CD14-positive monocyte (primary cell): ENCODE results near the gene HIF3A. TPM values are rescaled to one million over a fixed set of nuclear protein-coding genes. Genes with fewer than 3 reads are reported as not detected.

Experiments used
- DNase-seq, 3 donors: peaks; one replicate each; pipeline ENCODE4 v3.0.0-alpha.2; 2011 to 2022
- H2AFZ ChIP-seq: 2 replicates; pipeline ENCODE4 v1.6.0; 2012; ENCODE audit warnings: mild to moderate bottlenecking, low read depth, low read length, inconsistent platforms; ENCODE audit not compliant: insufficient read depth, poor library complexity, severe bottlenecking
- H3K27ac ChIP-seq, 2 donors: 1 replicate in 1 of 2; 2 replicates in 1 of 2; pipeline ENCODE4 v1.5.1; 2012 to 2013; ENCODE audit warnings: low read length in 2 of 2, control low read depth in 1 of 2, inconsistent platforms in 1 of 2, low read depth in 1 of 2, mild to moderate bottlenecking in 1 of 2
- H3K27me3 ChIP-seq, 2 donors: one replicate each; pipeline versions ENCODE4 v1.6.0 to v1.6.1; 2011 to 2013; ENCODE audit warnings: low read length in 2 of 2; ENCODE audit not compliant: control insufficient read depth in 2 of 2, insufficient read depth in 2 of 2
- H3K36me3 ChIP-seq, 2 donors: replicated peaks in 1 of 2; 1 replicate in 1 of 2; 2 replicates in 1 of 2; pipeline versions ENCODE4 v1.5.1 to v1.6.1; 2012 to 2013; ENCODE audit warnings: low read length in 2 of 2, control low read depth in 1 of 2, inconsistent platforms in 1 of 2, mild to moderate bottlenecking in 1 of 2; ENCODE audit not compliant: insufficient read depth in 2 of 2, control insufficient read depth in 1 of 2
- H3K4me1 ChIP-seq, 2 donors: 1 replicate in 1 of 2; 2 replicates in 1 of 2; pipeline versions ENCODE4 v1.5.1 to v1.6.1; 2012 to 2013; ENCODE audit warnings: low read length in 2 of 2, control low read depth in 1 of 2, inconsistent platforms in 1 of 2, mild to moderate bottlenecking in 1 of 2, moderate library complexity in 1 of 2; ENCODE audit not compliant: insufficient read depth in 2 of 2, control insufficient read depth in 1 of 2
- H3K4me2 ChIP-seq: replicated peaks from 2 replicates; pipeline ENCODE3; 2012; ENCODE audit warnings: low read length, moderate library complexity, mild to moderate bottlenecking; ENCODE audit not compliant: poor library complexity, severe bottlenecking; ENCODE audit errors: extremely low read depth
- H3K4me3 ChIP-seq, 3 experiments: fragments of 200-600 bp in 1 of 3; sonication (generic) in 1 of 3; replicated peaks in 1 of 3; 1 replicate in 2 of 3; 2 replicates in 1 of 3; pipeline ENCODE4 v1.5.1; 2011 to 2013; ENCODE audit warnings: low read length in 3 of 3, mild to moderate bottlenecking in 3 of 3, control low read depth in 2 of 3, low read depth in 2 of 3, inconsistent platforms in 1 of 3, moderate library complexity in 1 of 3
- H3K79me2 ChIP-seq: 2 replicates; pipeline ENCODE4 v1.6.0; 2012; ENCODE audit warnings: mild to moderate bottlenecking, control low read depth, inconsistent platforms, low read length, moderate library complexity; ENCODE audit not compliant: insufficient read depth
- H3K9ac ChIP-seq: 2 replicates; pipeline ENCODE4 v1.6.0; 2017; ENCODE audit warnings: low read length, mild to moderate bottlenecking; ENCODE audit not compliant: insufficient read depth, poor library complexity, severe bottlenecking
- H3K9me3 ChIP-seq, 2 donors: replicated peaks in 1 of 2; 1 replicate in 1 of 2; 2 replicates in 1 of 2; pipeline versions ENCODE4 v1.5.1 to v1.6.1; 2012 to 2013; ENCODE audit warnings: low read length in 2 of 2, control low read depth in 1 of 2; ENCODE audit not compliant: control insufficient read depth in 1 of 2, insufficient read depth in 1 of 2
- H4K20me1 ChIP-seq: 2 replicates; pipeline ENCODE4 v1.6.0; 2012; ENCODE audit warnings: mild to moderate bottlenecking, low read length, control low read depth, moderate library complexity; ENCODE audit not compliant: insufficient read depth
- H3K27ac Mint-ChIP-seq, 7 donors: one replicate each; pipeline ENCODE4 v1.8.0; 2020; ENCODE audit warnings: mild to moderate bottlenecking in 7 of 7, mixed read lengths in 7 of 7, moderate library complexity in 6 of 7, inconsistent platforms in 2 of 7
- H3K27me3 Mint-ChIP-seq, 3 donors: one replicate each; pipeline ENCODE4 v1.8.0; 2021 to 2022; ENCODE audit warnings: low read depth in 3 of 3, mild to moderate bottlenecking in 3 of 3, mixed read lengths in 3 of 3, moderate library complexity in 3 of 3, inconsistent platforms in 1 of 3
- H3K36me3 Mint-ChIP-seq, 2 donors: one replicate each; pipeline ENCODE4 v1.8.0; 2020; ENCODE audit warnings: mixed read lengths in 2 of 2, inconsistent platforms in 1 of 2, mild to moderate bottlenecking in 1 of 2
- H3K4me1 Mint-ChIP-seq: one replicate; pipeline ENCODE4 v1.8.0; 2020; ENCODE audit warnings: mild to moderate bottlenecking, mixed read lengths
- H3K4me3 Mint-ChIP-seq, 2 donors: one replicate each; pipeline ENCODE4 v1.8.0; 2020; ENCODE audit warnings: mild to moderate bottlenecking in 2 of 2, mixed read lengths in 2 of 2, moderate library complexity in 1 of 2
- H3K9me3 Mint-ChIP-seq, 7 donors: one replicate each; pipeline ENCODE4 v1.8.0; 2020 to 2022; ENCODE audit warnings: mixed read lengths in 7 of 7, mild to moderate bottlenecking in 6 of 7, moderate library complexity in 6 of 7, inconsistent platforms in 2 of 7
- WGBS: methylation state at CpG from one replicate; pipeline ENCODE4 v1.1.5; 2013; ENCODE audit warnings: missing lambda C conversion rate; ENCODE audit not compliant: insufficient coverage; 5-methylcytosine and 5-hydroxymethylcytosine counted together
- intact Hi-C, 2 donors: fragments of 100-400 bp; cut with micrococcal nuclease; formaldehyde crosslinking; loops; one replicate each; pipeline versions ENCODE4 v1.15.0 to v1.15.1; 2023
- polyA plus RNA-seq, 3 donors: library from polyadenylated mRNA; depleted of rRNA in 1 of 3; unstranded in 2 of 3; stranded (reverse) in 1 of 3; fragments of 300-500 nt in 2 of 3; fragments of >200 nt in 1 of 3; fragmentation: Illumina TruSeq in 2 of 3; gene quantifications; 1 replicate in 2 of 3; 2 replicates in 1 of 3; pipeline ENCODE4 v1.2.3, GENCODE V29; 2012 to 2021
- TF ChIP-seq, protein P1 (sequence below): fragments of 200-600 bp; IDR thresholded peaks from one replicate; pipeline ENCODE4 v1.8.0; 2022; ENCODE audit warnings: antibody characterized with exemption, mild to moderate bottlenecking

Gene HIF3A
- polyA plus RNA-seq, 3 donors, result not detected

DNA sequence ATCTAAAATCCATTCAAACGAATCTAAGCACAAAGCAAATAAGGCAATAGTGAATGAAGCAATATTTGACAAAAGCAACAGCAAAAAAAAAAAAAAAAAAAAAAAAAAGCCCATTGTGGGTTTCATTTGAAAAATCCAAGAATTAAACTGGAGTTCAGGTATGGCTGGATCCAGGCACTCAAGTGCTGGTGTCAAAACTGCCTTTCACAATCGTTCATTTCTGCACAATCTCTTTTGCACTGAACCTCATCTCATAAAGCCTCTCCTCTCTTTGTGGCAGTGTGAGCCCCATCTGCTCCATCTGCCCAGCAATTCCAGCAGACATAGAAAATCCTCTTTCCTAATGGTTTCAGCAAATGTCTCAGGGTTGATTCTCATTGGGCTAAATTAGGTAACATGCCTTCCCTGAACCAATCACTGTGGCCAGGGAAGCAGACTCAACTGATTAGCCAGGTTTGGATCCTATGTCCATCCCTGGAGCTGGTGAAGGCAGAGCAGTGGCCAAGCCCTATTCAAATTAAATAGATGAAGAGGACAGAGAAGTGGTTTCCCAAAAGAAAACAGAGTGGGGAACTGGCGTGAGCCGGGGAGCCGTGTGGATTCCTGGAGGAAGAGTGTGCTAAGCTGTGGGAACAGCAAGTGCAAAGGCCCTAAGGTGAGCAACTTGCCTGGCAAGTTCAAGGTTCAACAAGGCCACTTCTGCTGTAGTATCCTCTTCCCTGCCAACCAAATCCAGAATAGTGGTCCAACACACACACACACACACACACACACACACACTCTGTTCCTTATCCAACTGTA lies 1.2 kb upstream of the HIF3A start:
- no peak overlapping the region for H3K27ac Mint-ChIP-seq
- H3K9ac ChIP-seq, result no peak overlapping the region
- H3K9me3 ChIP-seq, result peaks cover 0 to 7% of the 10 kb centered on the region in 2 donors
- H2AFZ ChIP-seq, result no peak overlapping the region
- H3K27me3 ChIP-seq, result peaks cover 11 to 33% of the 10 kb centered on the region in 2 donors
- peaks cover 25 to 54% (median 42%) of the 10 kb centered on the region in 3 donors for H3K27me3 Mint-ChIP-seq
- WGBS, result 85% methylated on average over 3 of the region's 5 CpGs
- H3K4me3 ChIP-seq, result no peak overlapping the region
- peaks cover 14% of the 10 kb centered on the region for H3K4me1 Mint-ChIP-seq
- DNase-seq, result no peak
- H3K36me3 ChIP-seq, result no peaks in the 10 kb centered on the region
- no peaks in the 10 kb centered on the region for H3K79me2 ChIP-seq
- H3K27ac ChIP-seq, result no peak overlapping the region
- peaks cover 10% of the 10 kb centered on the region in 2 donors for H3K4me1 ChIP-seq
- no peak overlapping the region for H3K4me2 ChIP-seq
- TF ChIP-seq, protein P1, sequence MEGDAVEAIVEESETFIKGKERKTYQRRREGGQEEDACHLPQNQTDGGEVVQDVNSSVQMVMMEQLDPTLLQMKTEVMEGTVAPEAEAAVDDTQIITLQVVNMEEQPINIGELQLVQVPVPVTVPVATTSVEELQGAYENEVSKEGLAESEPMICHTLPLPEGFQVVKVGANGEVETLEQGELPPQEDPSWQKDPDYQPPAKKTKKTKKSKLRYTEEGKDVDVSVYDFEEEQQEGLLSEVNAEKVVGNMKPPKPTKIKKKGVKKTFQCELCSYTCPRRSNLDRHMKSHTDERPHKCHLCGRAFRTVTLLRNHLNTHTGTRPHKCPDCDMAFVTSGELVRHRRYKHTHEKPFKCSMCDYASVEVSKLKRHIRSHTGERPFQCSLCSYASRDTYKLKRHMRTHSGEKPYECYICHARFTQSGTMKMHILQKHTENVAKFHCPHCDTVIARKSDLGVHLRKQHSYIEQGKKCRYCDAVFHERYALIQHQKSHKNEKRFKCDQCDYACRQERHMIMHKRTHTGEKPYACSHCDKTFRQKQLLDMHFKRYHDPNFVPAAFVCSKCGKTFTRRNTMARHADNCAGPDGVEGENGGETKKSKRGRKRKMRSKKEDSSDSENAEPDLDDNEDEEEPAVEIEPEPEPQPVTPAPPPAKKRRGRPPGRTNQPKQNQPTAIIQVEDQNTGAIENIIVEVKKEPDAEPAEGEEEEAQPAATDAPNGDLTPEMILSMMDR, result no peak
- peaks cover 0 to 6% (median 3%) of the 10 kb centered on the region in 7 donors for H3K9me3 Mint-ChIP-seq
- peak overlapping the region in 1 of 2 donors; percentile 52 for H3K4me3 Mint-ChIP-seq
- H4K20me1 ChIP-seq, result no peaks in the 10 kb centered on the region
- no peaks in the 10 kb centered on the region for H3K36me3 Mint-ChIP-seq
- intact Hi-C loops, result no loop called here

DNA sequence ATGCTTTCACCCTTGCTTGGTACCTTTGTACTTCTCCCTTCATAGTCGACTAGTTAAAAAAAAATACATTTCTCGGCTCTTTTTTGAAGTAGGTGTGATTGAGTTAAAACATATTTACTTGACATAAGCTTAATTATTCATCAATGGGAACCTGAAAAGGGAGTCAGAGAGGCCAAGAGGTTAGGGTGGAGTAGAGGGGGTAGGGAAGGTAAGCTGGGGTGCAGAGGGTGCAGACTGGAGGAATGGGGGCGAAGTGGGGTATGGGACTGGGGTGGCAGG lies 701 bp upstream of the HIF3A start:
- H3K27ac ChIP-seq, result no peak overlapping the region
- TF ChIP-seq, protein P1, result no peak
- peaks cover 27 to 56% (median 44%) of the 10 kb centered on the region in 3 donors for H3K27me3 Mint-ChIP-seq
- H3K4me1 ChIP-seq, result peaks cover 10% of the 10 kb centered on the region in 2 donors
- no peak overlapping the region for H2AFZ ChIP-seq
- H3K4me2 ChIP-seq, result no peak overlapping the region
- peaks cover 0 to 6% (median 3%) of the 10 kb centered on the region in 7 donors for H3K9me3 Mint-ChIP-seq
- H3K27me3 ChIP-seq, result peaks cover 11 to 32% of the 10 kb centered on the region in 2 donors
- H3K9me3 ChIP-seq, result peaks cover 0 to 4% of the 10 kb centered on the region in 2 donors
- 100% methylated on average over 1 of the region's 3 CpGs for WGBS
- no peaks in the 10 kb centered on the region for H3K36me3 Mint-ChIP-seq
- no peaks in the 10 kb centered on the region for H3K79me2 ChIP-seq
- intact Hi-C loops, result no loop called here
- DNase-seq, result no peak
- H3K4me3 ChIP-seq, result no peak overlapping the region
- H3K27ac Mint-ChIP-seq, result no peak overlapping the region
- peaks cover 14% of the 10 kb centered on the region for H3K4me1 Mint-ChIP-seq
- H4K20me1 ChIP-seq, result no peaks in the 10 kb centered on the region
- H3K36me3 ChIP-seq, result no peaks in the 10 kb centered on the region
- H3K4me3 Mint-ChIP-seq, result no peak overlapping the region
- H3K9ac ChIP-seq, result no peak overlapping the region
